Activated T-helper 1 cell treated with anti-CD3 and anti-CD28 coated beads, Interleukin-12 subunit alpha, Interleukin-12 subunit beta, Interleukin-2, Interleukin-4 antibody, amounts not matched to agents 30 ng/mL and 10 ng/mL and 1 ng/mL, durations not matched to agents 14 hours and 24 hours and 36 hours (primary cell): Measurements from ENCODE around the gene NOVA2. TPM values are rescaled to one million over a fixed set of nuclear protein-coding genes. Genes with fewer than 3 reads are reported as not detected.

Experiments used
- DNase-seq: peaks from one replicate; pipeline ENCODE4 v3.0.0; 2021; ENCODE audit warnings: low spot score
- H3K27ac Mint-ChIP-seq: one replicate; pipeline ENCODE4 v1.8.0; 2021; ENCODE audit warnings: mild to moderate bottlenecking, mixed read lengths
- H3K27me3 Mint-ChIP-seq: one replicate; pipeline ENCODE4 v1.8.0; 2022; ENCODE audit warnings: mild to moderate bottlenecking, moderate library complexity, mixed read lengths; ENCODE audit not compliant: insufficient read depth
- H3K36me3 Mint-ChIP-seq: one replicate; pipeline ENCODE4 v1.8.0; 2021; ENCODE audit warnings: low read depth, mixed read lengths
- H3K4me1 Mint-ChIP-seq: one replicate; pipeline ENCODE4 v1.8.0; 2021; ENCODE audit warnings: low read depth, mixed read lengths
- H3K4me3 Mint-ChIP-seq: one replicate; pipeline ENCODE4 v1.8.0; 2021; ENCODE audit warnings: mild to moderate bottlenecking, moderate library complexity, mixed read lengths
- H3K9me3 Mint-ChIP-seq: one replicate; pipeline ENCODE4 v1.8.0; 2021; ENCODE audit warnings: mixed read lengths
- intact Hi-C: fragments of 100-400 bp; cut with micrococcal nuclease; formaldehyde crosslinking; loops from one replicate; pipeline ENCODE4 v1.15.1; 2024
- total RNA-seq: library from RNA; stranded (reverse); gene quantifications from 2 replicates; pipeline ENCODE4 v1.2.3, GENCODE V29; 2022

The NOVA2 gene
- total RNA-seq, 1 donor from 2014 or later = not detected

GRCh38 chr19:45952341-45952685 is 21.4 kb downstream of the NOVA2 start:
- intact Hi-C loops = no loop called here
- Mint-ChIP-seq H3K36me3 (no peaks in the 10 kb centered on the region), H3K9me3 (no peaks in the 10 kb centered on the region), H3K4me1 (peaks cover 22% of the 10 kb centered on the region), H3K27ac (no peak overlapping the region), H3K27me3 (peaks cover 9% of the 10 kb centered on the region), H3K4me3 (no peak overlapping the region)
- DNase-seq = no peak

- Mint-ChIP-seq H3K4me3 (no peak overlapping the region), H3K4me1 (peaks cover 8% of the 10 kb centered on the region), H3K27me3 (peaks cover 9% of the 10 kb centered on the region), H3K9me3 (no peaks in the 10 kb centered on the region), H3K27ac (no peak overlapping the region), H3K36me3 (no peaks in the 10 kb centered on the region)
- DNase-seq = no peak
- intact Hi-C loops = no loop called here
These were observed 25.7 kb downstream of the NOVA2 start for GRCh38 chr19:45947926-45948325.

DNA sequence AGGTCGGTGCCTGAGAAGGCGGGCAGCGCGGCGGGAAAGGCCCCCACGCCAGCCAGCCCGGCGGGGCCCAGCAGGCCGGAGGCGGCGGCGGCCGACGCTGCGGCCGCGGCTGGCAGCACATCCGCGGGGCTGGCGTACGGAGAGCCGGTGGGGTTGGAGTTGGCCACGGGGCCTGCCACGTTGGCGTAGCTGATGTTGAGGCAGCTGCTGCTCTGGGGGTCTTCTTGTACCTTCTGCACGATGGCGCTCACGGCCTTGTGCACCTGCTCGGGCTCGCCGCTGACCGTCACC is 33.2 kb downstream of the NOVA2 start:
- peaks cover 25% of the 10 kb centered on the region for H3K27me3 Mint-ChIP-seq
- no peaks in the 10 kb centered on the region for H3K4me1 Mint-ChIP-seq
- peaks cover 1% of the 10 kb centered on the region for H3K36me3 Mint-ChIP-seq
- no peak for DNase-seq
- intact Hi-C loops = no loop called here
- H3K27ac Mint-ChIP-seq = no peak overlapping the region
- H3K9me3 Mint-ChIP-seq = peaks cover 11% of the 10 kb centered on the region
- no peak overlapping the region for H3K4me3 Mint-ChIP-seq

DNA sequence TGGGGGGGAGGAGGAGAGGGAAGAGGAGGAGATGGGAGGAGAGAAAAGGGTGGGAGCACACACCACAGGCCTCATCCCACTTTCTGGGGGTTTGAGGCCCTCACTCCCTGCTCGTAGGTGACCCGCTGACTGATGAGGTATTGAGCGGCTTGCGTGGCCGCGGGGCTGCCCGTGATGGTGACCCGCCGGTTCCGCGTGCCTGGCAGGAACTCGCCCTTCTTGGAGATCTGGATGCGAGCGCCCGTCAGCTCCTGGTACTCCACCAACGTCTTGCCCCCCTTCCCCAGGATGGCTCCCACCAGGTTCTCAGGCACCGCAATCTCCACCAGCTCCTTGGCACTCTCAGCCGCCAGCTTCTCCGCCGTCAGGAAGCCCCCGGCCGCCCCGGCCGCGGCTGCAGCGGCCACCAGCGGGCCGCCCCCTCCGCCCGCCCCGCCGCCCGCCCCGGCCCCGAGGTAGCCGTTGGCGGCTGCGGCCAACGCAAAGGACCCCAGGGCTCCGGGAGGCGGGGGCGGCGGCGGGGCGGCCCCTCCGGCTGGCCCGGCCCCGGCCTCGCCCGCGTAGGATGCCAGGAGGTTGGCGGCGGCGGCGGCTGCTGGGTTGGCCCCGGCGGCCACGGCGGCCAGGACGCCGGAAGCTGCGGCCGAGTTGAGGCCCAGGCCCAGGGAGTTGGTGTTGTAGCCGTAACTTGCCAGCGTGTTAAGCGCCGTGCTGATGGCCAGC is 33.7 kb downstream of the NOVA2 start:
- Mint-ChIP-seq H3K27me3 (peaks cover 25% of the 10 kb centered on the region), H3K4me1 (no peaks in the 10 kb centered on the region), H3K36me3 (peaks cover 1% of the 10 kb centered on the region), H3K27ac (no peak overlapping the region), H3K4me3 (no peak overlapping the region), H3K9me3 (peaks cover 11% of the 10 kb centered on the region)
- intact Hi-C loops = no loop called here
- DNase-seq = no peak

DNA sequence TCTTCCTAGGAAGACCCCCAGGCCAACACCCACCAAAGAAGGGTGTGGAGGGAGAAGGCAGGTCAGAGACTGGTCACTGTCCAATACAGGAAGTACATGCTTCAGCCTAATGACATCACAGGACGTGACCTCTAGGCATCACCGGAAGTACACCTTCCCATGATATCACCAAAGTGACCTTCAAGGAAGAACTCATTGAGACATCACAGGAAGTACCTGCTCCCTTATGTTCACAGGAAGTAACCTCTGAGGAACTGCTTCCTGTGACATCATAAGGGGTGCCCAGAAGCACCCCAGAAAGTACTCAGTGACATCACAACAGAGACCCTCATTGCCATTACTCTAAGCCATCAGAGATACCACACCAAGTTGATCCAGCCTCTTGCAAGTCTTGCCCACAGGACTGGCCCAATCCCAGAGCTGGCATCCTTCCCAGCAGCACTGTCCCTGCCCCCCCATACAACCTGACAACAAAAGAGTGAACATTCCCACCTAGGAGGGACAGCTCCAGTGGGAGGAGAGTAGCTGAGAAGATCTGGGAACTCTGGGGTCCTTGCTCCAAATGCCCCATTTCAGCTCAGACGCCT is 34.8 kb downstream of the NOVA2 start:
- DNase-seq = no peak
- H3K27me3 Mint-ChIP-seq = peaks cover 25% of the 10 kb centered on the region
- no peak overlapping the region for H3K4me3 Mint-ChIP-seq
- intact Hi-C loops = no loop called here
- peaks cover 11% of the 10 kb centered on the region for H3K9me3 Mint-ChIP-seq
- no peaks in the 10 kb centered on the region for H3K4me1 Mint-ChIP-seq
- peaks cover 1% of the 10 kb centered on the region for H3K36me3 Mint-ChIP-seq
- H3K27ac Mint-ChIP-seq = no peak overlapping the region

- peaks cover 1% of the 10 kb centered on the region for H3K36me3 Mint-ChIP-seq
- DNase-seq = no peak
- H3K4me1 Mint-ChIP-seq = no peaks in the 10 kb centered on the region
- no peak overlapping the region for H3K4me3 Mint-ChIP-seq
- intact Hi-C loops = no loop called here
- H3K27me3 Mint-ChIP-seq = peaks cover 19% of the 10 kb centered on the region
- H3K9me3 Mint-ChIP-seq = peaks cover 11% of the 10 kb centered on the region
- H3K27ac Mint-ChIP-seq = no peak overlapping the region
These were observed 38.4 kb downstream of the NOVA2 start for GRCh38 chr19:45935267-45935666.

DNA sequence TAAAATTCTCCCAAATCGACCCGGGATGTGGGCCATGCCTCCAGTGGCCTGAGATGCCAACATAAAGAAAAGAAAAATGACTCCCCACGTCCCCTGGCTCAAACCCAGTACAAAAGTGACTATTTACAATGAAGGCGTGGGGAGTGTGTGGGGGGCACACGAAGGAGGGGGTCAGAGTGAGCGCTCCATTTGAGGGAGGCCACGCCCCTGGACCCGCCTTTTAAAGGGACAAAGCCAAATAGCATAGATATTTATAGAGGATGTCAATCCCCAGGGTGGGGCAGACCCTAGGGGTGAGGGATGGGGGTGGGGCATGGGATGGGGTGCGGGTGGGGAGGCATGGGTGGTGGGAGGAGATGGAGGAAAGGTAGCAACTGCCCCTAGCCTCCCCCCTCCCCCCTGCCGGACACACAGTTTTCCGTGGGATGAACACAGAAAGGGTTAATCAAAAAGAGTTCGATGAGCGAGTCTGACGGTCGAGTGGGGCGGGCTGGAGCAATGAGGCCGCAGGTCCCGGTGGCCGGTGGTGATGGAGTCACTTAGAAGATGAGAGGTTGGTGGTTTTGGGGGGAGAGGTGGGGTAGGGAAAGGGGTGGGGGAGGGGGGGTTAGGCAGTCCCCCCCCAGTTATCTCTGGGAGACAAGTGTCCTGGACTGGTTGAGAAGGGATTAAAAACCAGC is 39.0 kb downstream of the NOVA2 start:
- Mint-ChIP-seq H3K4me1 (no peaks in the 10 kb centered on the region), H3K27ac (no peak overlapping the region), H3K36me3 (peaks cover 1% of the 10 kb centered on the region), H3K9me3 (peaks cover 11% of the 10 kb centered on the region), H3K4me3 (no peak overlapping the region), H3K27me3 (peaks cover 22% of the 10 kb centered on the region)
- DNase-seq = no peak
- intact Hi-C loops = no loop called here

DNA sequence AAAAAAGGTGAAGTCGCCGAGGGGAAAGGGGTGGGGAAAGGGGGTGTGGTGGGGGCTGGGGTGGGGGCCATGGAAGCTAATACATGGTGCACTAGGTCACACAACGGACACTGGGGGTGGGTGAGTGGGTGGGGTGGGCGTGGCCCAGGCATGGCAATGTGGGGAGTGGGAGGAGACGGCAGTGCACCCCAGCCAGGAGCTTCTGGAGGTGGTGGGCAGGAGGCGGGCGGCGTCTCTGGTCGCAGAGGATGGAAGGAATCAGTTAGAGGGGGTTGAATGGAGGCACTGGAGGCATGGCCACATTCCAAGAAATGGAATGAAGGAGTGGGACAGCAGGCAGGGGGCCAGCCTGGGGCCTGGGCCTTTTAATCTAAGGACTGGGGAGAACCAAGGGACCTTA is 39.9 kb downstream of the NOVA2 start:
- no peak for DNase-seq
- Mint-ChIP-seq H3K9me3 (peaks cover 7% of the 10 kb centered on the region), H3K27ac (no peak overlapping the region), H3K27me3 (peaks cover 17% of the 10 kb centered on the region), H3K4me1 (no peaks in the 10 kb centered on the region), H3K4me3 (no peak overlapping the region), H3K36me3 (peaks cover 1% of the 10 kb centered on the region)
- intact Hi-C loops = no loop called here

- H3K4me1 Mint-ChIP-seq = peaks cover 15% of the 10 kb centered on the region
- intact Hi-C loops = no loop called here
- H3K36me3 Mint-ChIP-seq = no peaks in the 10 kb centered on the region
- no peak overlapping the region for H3K27ac Mint-ChIP-seq
- DNase-seq = no peak
- H3K4me3 Mint-ChIP-seq = no peak overlapping the region
- H3K9me3 Mint-ChIP-seq = no peaks in the 10 kb centered on the region
- H3K27me3 Mint-ChIP-seq = peaks cover 15% of the 10 kb centered on the region
These were observed 42.6 kb downstream of the NOVA2 start for GRCh38 chr19:45931055-45931454.

GRCh38 chr19:45929247-45929646 is 44.4 kb downstream of the NOVA2 start:
- H3K36me3 Mint-ChIP-seq = no peaks in the 10 kb centered on the region
- peaks cover 15% of the 10 kb centered on the region for H3K27me3 Mint-ChIP-seq
- H3K9me3 Mint-ChIP-seq = no peaks in the 10 kb centered on the region
- intact Hi-C loops = loop anchor here (5.0 kb wide), 1 partner anchor 88 kb away; no protein-coding TSS in a partner anchor
- DNase-seq = no peak
- H3K4me3 Mint-ChIP-seq = no peak overlapping the region
- no peak overlapping the region for H3K27ac Mint-ChIP-seq
- H3K4me1 Mint-ChIP-seq = peaks cover 19% of the 10 kb centered on the region

DNA sequence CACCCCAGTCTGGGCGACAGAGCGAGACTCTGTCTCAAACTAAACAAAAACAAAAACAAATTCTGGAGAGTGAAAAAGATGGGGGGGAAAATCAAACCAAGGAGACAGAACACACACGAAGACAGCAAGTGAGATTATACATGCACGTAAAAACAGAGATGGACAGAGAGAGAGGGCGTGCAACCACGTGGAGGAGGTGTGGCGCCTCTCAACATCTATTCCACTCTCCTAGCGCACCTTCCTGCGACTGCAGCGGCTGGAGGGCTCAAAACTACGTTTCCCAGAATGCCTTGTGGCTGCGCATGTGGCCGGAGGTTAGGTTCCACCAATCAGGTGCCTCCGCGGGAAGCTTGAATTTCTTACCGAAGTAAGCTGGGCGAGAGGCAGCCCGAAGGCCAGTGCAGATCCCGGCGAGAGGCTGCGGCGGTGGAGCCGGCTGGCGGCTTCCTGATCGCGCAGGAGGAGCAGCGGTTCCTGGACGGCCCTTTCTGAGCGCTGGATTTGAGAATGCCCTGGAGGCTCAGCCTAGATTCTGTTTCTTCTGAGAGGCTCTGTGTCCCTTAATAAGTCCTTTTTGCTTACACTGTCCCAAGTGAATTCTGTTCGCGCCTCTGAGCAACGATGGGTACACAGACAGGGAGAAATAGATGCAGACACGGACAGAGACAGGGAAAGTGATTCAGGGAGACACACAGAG is 46.0 kb downstream of the NOVA2 start:
- peaks cover 15% of the 10 kb centered on the region for H3K27me3 Mint-ChIP-seq
- intact Hi-C loops = loop anchor here (1.0 to 5.0 kb wide), 5 partner anchors 25 to 90 kb away; partner anchors contain the start of genes CCDC61, IRF2BP1, MYPOP and SYMPK
- peak; percentile 86 for DNase-seq
- H3K4me1 Mint-ChIP-seq = peaks cover 19% of the 10 kb centered on the region
- H3K9me3 Mint-ChIP-seq = no peaks in the 10 kb centered on the region
- H3K27ac Mint-ChIP-seq = no peak overlapping the region
- H3K36me3 Mint-ChIP-seq = no peaks in the 10 kb centered on the region
- peak overlapping the region; percentile 78 for H3K4me3 Mint-ChIP-seq

- no peaks in the 10 kb centered on the region for H3K9me3 Mint-ChIP-seq
- DNase-seq = no peak
- peaks cover 27% of the 10 kb centered on the region for H3K4me1 Mint-ChIP-seq
- H3K27me3 Mint-ChIP-seq = peaks cover 10% of the 10 kb centered on the region
- no peak overlapping the region for H3K27ac Mint-ChIP-seq
- H3K4me3 Mint-ChIP-seq = no peak overlapping the region
- intact Hi-C loops = loop anchor here (5.0 kb wide), 1 partner anchor 92 kb away; no protein-coding TSS in a partner anchor
- no peaks in the 10 kb centered on the region for H3K36me3 Mint-ChIP-seq
These were observed 48.7 kb downstream of the NOVA2 start for GRCh38 chr19:45924891-45925447.

DNA sequence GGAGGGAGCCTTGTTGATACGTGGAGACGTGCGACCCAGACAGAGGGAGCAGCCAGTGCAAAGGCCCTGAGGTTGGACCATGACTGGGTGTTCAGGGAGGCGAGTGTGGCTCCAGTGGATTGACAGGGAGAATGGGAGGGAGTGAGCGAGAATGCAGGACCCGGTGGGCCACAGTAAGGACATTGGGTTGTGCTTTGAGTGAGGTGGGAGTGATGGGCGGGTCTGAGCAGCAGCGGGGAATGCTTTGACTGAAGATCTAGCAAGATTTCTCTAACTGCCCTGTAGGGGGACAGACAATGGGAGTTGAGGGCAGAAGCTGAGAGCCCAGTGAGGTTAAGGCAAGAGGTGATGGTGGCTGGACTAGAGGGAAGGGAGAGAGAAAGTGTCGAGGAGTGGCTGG is 51.4 kb downstream of the NOVA2 start:
- Mint-ChIP-seq H3K27me3 (peaks cover 10% of the 10 kb centered on the region), H3K27ac (no peak overlapping the region), H3K36me3 (no peaks in the 10 kb centered on the region), H3K4me3 (no peak overlapping the region), H3K4me1 (peaks cover 40% of the 10 kb centered on the region), H3K9me3 (no peaks in the 10 kb centered on the region)
- intact Hi-C loops = no loop called here
- DNase-seq = no peak
